ENCODE data around the gene PGAM2.

PGAM2 gene

GRCh38 chr7:44062180-44062902 lies 3.0 kb downstream of the PGAM2 start:
- intact Hi-C loops (cut with DNase I; ENCODE audit: low total_unique reads) = loop anchor here (5.0 kb wide), 1 partner anchor 435 kb away; no protein-coding TSS in a partner anchor
- peak overlapping the region; percentile 37 to 41 for H3K27ac ChIP-seq
- DNase-seq = peak; percentile 20 to 67
- no peaks in the 10 kb centered on the region for H3K9me3 ChIP-seq
- H3K4me1 ChIP-seq = peaks cover 0 to 49% (median 40%) of the 10 kb centered on the region in 4 donors
- TF ChIP-seq, protein P1, sequence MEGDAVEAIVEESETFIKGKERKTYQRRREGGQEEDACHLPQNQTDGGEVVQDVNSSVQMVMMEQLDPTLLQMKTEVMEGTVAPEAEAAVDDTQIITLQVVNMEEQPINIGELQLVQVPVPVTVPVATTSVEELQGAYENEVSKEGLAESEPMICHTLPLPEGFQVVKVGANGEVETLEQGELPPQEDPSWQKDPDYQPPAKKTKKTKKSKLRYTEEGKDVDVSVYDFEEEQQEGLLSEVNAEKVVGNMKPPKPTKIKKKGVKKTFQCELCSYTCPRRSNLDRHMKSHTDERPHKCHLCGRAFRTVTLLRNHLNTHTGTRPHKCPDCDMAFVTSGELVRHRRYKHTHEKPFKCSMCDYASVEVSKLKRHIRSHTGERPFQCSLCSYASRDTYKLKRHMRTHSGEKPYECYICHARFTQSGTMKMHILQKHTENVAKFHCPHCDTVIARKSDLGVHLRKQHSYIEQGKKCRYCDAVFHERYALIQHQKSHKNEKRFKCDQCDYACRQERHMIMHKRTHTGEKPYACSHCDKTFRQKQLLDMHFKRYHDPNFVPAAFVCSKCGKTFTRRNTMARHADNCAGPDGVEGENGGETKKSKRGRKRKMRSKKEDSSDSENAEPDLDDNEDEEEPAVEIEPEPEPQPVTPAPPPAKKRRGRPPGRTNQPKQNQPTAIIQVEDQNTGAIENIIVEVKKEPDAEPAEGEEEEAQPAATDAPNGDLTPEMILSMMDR (IDR thresholded peaks at IDR 0.05) = no peak
- peaks cover 31 to 54% (median 45%) of the 10 kb centered on the region in 3 donors for H3K36me3 ChIP-seq
- no peaks in the 10 kb centered on the region for H3K27me3 ChIP-seq
- H3K4me3 ChIP-seq = no peak overlapping the region

- TF ChIP-seq, protein P1 (IDR thresholded peaks at IDR 0.05) = no peak
- no peaks in the 10 kb centered on the region for H3K9me3 ChIP-seq
- H3K27me3 ChIP-seq = no peaks in the 10 kb centered on the region
- H3K4me3 ChIP-seq = no peak overlapping the region
- peaks cover 37 to 60% (median 52%) of the 10 kb centered on the region in 3 donors for H3K36me3 ChIP-seq
- intact Hi-C loops (cut with DNase I; ENCODE audit: low total_unique reads) = loop anchor here (5.0 kb wide), 1 partner anchor 436 kb away; no protein-coding TSS in a partner anchor
- H3K27ac ChIP-seq = peak overlapping the region in 1 of 2 donors; percentile 37
- peak in 1 of 2 donors; percentile 23 for DNase-seq
- peaks cover 0 to 49% (median 40%) of the 10 kb centered on the region in 4 donors for H3K4me1 ChIP-seq
Measured at GRCh38 chr7:44061645-44062179, 3.7 kb downstream of the PGAM2 start.

DNA sequence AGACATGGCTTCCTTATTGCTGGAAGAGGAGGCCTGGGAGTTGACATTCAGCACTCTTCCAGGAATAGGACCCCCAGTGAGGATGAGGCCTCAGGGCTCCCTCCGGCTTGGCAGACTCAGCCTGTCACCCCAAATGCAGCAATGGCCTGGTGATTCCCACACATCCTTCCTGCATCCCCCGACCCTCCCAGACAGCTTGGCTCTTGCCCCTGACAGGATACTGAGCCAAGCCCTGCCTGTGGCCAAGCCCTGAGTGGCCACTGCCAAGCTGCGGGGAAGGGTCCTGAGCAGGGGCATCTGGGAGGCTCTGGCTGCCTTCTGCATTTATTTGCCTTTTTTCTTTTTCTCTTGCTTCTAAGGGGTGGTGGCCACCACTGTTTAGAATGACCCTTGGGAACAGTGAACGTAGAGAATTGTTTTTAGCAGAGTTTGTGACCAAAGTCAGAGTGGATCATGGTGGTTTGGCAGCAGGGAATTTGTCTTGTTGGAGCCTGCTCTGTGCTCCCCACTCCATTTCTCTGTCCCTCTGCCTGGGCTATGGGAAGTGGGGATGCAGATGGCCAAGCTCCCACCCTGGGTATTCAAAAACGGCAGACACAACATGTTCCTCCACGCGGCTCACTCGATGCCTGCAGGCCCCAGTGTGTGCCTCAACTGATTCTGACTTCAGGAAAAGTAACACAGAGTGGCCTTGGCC lies 4.3 kb downstream of the PGAM2 start:
- Histone ChIP-seq H3K27ac (no peak overlapping the region), H3K4me1 (peaks cover 0 to 43% (median 36%) of the 10 kb centered on the region in 4 donors), H3K9me3 (no peaks in the 10 kb centered on the region), H3K4me3 (no peak overlapping the region), H3K36me3 (peaks cover 41 to 66% (median 58%) of the 10 kb centered on the region in 3 donors), H3K27me3 (no peaks in the 10 kb centered on the region)
- TF ChIP-seq, protein P1 (IDR thresholded peaks at IDR 0.05) = no peak
- DNase-seq = peak; percentile 6 to 47
- intact Hi-C loops (cut with DNase I; ENCODE audit: low total_unique reads) = loop anchor here (5.0 kb wide), 1 partner anchor 436 kb away; no protein-coding TSS in a partner anchor

- no peak overlapping the region for H3K4me3 ChIP-seq
- H3K36me3 ChIP-seq = peaks cover 41 to 72% (median 63%) of the 10 kb centered on the region in 3 donors
- intact Hi-C loops (cut with DNase I; ENCODE audit: low total_unique reads) = loop anchor here (5.0 kb wide), 1 partner anchor 437 kb away; no protein-coding TSS in a partner anchor
- peaks cover 0 to 35% (median 29%) of the 10 kb centered on the region in 4 donors for H3K4me1 ChIP-seq
- TF ChIP-seq, protein P1 (IDR thresholded peaks at IDR 0.05) = no peak
- DNase-seq = peak in 1 of 2 donors; percentile 53
- no peaks in the 10 kb centered on the region for H3K9me3 ChIP-seq
- H3K27ac ChIP-seq = no peak overlapping the region
- H3K27me3 ChIP-seq = no peaks in the 10 kb centered on the region
Measured at GRCh38 chr7:44060091-44060947, 5.0 kb downstream of the PGAM2 start.
